NCI-H2171 (cell line): Measurements from ENCODE around the gene CAMTA1.

Source experiments
- DNase-seq: peaks from one replicate; lab custom pipeline; 2025; lab: John Stamatoyannopoulos, UW

CAMTA1 gene

GRCh38 chr1:7616076-7616832 is 831.0 kb downstream of the CAMTA1 start:
- DNase-seq = no peak

GRCh38 chr1:7616953-7617352 is 831.7 kb downstream of the CAMTA1 start:
- DNase-seq = no peak

GRCh38 chr1:7617826-7618225 is 832.6 kb downstream of the CAMTA1 start:
- DNase-seq = no peak

- no peak for DNase-seq
Measured at GRCh38 chr1:7620196-7620595, 834.9 kb downstream of the CAMTA1 start.

GRCh38 chr1:7621334-7622219 is 836.3 kb downstream of the CAMTA1 start:
- no peak for DNase-seq

GRCh38 chr1:7623842-7624241 is 838.6 kb downstream of the CAMTA1 start:
- no peak for DNase-seq

GRCh38 chr1:7624791-7625355 is 839.6 kb downstream of the CAMTA1 start:
- no peak for DNase-seq

- DNase-seq = no peak
Measured at GRCh38 chr1:7625401-7625800, 840.1 kb downstream of the CAMTA1 start.

- no peak for DNase-seq
Measured at GRCh38 chr1:7628273-7628672, 843.0 kb downstream of the CAMTA1 start.

- no peak for DNase-seq
Measured at GRCh38 chr1:7629011-7629410, 843.8 kb downstream of the CAMTA1 start.

GRCh38 chr1:7629465-7630195 is 844.4 kb downstream of the CAMTA1 start:
- DNase-seq = no peak

GRCh38 chr1:7630378-7630777 is 845.1 kb downstream of the CAMTA1 start:
- DNase-seq = no peak

GRCh38 chr1:7632176-7632575 is 846.9 kb downstream of the CAMTA1 start:
- DNase-seq = no peak

GRCh38 chr1:7632681-7633080 is 847.4 kb downstream of the CAMTA1 start:
- DNase-seq = no peak

- DNase-seq = no peak
Measured at GRCh38 chr1:7633506-7634245, 848.4 kb downstream of the CAMTA1 start.

- no peak for DNase-seq
Measured at GRCh38 chr1:7634546-7635240, 849.4 kb downstream of the CAMTA1 start.

- no peak for DNase-seq
Measured at GRCh38 chr1:7636795-7637526, 851.7 kb downstream of the CAMTA1 start.

GRCh38 chr1:7638078-7638477 is 852.8 kb downstream of the CAMTA1 start:
- DNase-seq = no peak

GRCh38 chr1:7639435-7640131 is 854.3 kb downstream of the CAMTA1 start:
- no peak for DNase-seq

GRCh38 chr1:7640350-7640749 is 855.1 kb downstream of the CAMTA1 start:
- no peak for DNase-seq
